C4-2B (cell line): ENCODE results near the gene FOXK2.
"Not testable (repeated sequence)": the region's sequence is repeated elsewhere in the genome, so short reads cannot be mapped to it uniquely, and the experiment has no call there.

Experiments
- ZFX ChIP-seq: fragments of 450-650 bp; IDR thresholded peaks from 2 replicates; pipeline ENCODE4 v1.6.1; 2017
- TF ChIP-seq, protein P1 (sequence below): fragments of 450-650 bp; conservative IDR thresholded peaks from 2 replicates; pipeline ENCODE4 v1.5.1; 2017; ENCODE audit warnings: mild to moderate bottlenecking

DNA sequence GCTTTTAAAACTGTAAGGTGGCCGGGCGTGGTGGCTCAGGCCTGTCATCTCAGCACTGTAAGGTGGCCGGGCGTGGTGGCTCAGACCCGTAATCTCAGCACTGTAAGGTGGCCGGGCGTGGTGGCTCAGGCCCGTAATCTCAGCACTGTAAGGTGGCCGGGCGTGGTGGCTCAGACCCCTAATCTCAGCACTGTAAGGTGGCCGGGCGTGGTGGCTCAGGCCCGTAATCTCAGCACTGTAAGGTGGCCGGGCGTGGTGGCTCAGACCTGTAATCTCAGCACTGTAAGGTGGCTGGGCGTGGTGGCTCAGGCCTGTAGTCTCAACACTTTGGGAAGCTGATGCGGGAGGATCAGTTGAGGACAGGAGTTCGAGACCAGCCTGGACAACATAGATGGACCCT is 19.5 kb downstream of the FOXK2 start:
- TF ChIP-seq, protein P1, sequence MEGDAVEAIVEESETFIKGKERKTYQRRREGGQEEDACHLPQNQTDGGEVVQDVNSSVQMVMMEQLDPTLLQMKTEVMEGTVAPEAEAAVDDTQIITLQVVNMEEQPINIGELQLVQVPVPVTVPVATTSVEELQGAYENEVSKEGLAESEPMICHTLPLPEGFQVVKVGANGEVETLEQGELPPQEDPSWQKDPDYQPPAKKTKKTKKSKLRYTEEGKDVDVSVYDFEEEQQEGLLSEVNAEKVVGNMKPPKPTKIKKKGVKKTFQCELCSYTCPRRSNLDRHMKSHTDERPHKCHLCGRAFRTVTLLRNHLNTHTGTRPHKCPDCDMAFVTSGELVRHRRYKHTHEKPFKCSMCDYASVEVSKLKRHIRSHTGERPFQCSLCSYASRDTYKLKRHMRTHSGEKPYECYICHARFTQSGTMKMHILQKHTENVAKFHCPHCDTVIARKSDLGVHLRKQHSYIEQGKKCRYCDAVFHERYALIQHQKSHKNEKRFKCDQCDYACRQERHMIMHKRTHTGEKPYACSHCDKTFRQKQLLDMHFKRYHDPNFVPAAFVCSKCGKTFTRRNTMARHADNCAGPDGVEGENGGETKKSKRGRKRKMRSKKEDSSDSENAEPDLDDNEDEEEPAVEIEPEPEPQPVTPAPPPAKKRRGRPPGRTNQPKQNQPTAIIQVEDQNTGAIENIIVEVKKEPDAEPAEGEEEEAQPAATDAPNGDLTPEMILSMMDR = not testable (repeated sequence)
- TF ChIP-seq ZFX = not testable (repeated sequence)
